GM21447 (cell line): Measurements from ENCODE around the gene TNXB.
A peak's percentile ranks its signal among the peaks of the same experiment; 100 is the strongest.

Experiments used
- ATAC-seq: cut with Tn5 transposase; IDR thresholded peaks from one replicate; pipeline ENCODE4 v1.9.1; 2021; ENCODE audit not compliant: unreplicated experiment

The TNXB gene

GRCh38 chr6:32140420-32141046 is 31.4 kb upstream of the TNXB start:
- no peak for ATAC-seq

GRCh38 chr6:32139590-32139989 is 30.5 kb upstream of the TNXB start:
- no peak for ATAC-seq

GRCh38 chr6:32137454-32137853 is 28.3 kb upstream of the TNXB start:
- no peak for ATAC-seq

GRCh38 chr6:32133786-32134185 is 24.6 kb upstream of the TNXB start:
- ATAC-seq: no peak

- no peak for ATAC-seq
Measured at GRCh38 chr6:32132110-32132509, 23.0 kb upstream of the TNXB start.

- ATAC-seq: no peak
Measured at GRCh38 chr6:32131439-32131948, 22.4 kb upstream of the TNXB start.

- peak; percentile 12 for ATAC-seq
Measured at GRCh38 chr6:32129297-32130088, 20.4 kb upstream of the TNXB start.

GRCh38 chr6:32128751-32129296 is 19.7 kb upstream of the TNXB start:
- ATAC-seq: no peak

GRCh38 chr6:32127717-32128592 is 18.8 kb upstream of the TNXB start, which contains the start of gene ATF6B:
TSS of gene ATF6B (minus strand) at chr6:32128246. CDS start at chr6:32128207, 39 bp downstream.
- peak; percentile 89 for ATAC-seq

- no peak for ATAC-seq
Measured at GRCh38 chr6:32127409-32127716, 18.2 kb upstream of the TNXB start.

- ATAC-seq: no peak
Measured at GRCh38 chr6:32126880-32127279, 17.7 kb upstream of the TNXB start.

- ATAC-seq: no peak
Measured at GRCh38 chr6:32123681-32124080, 14.5 kb upstream of the TNXB start.

GRCh38 chr6:32120573-32121059 is 11.5 kb upstream of the TNXB start:
- ATAC-seq: no peak

GRCh38 chr6:32118782-32119628 is 9.9 kb upstream of the TNXB start:
- ATAC-seq: no peak

- no peak for ATAC-seq
Measured at GRCh38 chr6:32117461-32117860, 8.3 kb upstream of the TNXB start.

- no peak for ATAC-seq
Measured at GRCh38 chr6:32116674-32117073, 7.5 kb upstream of the TNXB start.

GRCh38 chr6:32115623-32116022 is 6.5 kb upstream of the TNXB start:
- ATAC-seq: no peak

GRCh38 chr6:32114796-32115195 is 5.7 kb upstream of the TNXB start:
- no peak for ATAC-seq

- no peak for ATAC-seq
Measured at GRCh38 chr6:32113386-32114352, 4.5 kb upstream of the TNXB start.
